Measurements from ENCODE around the gene NEK1. TPM values are rescaled to one million over a fixed set of nuclear protein-coding genes. Genes with fewer than 3 reads are reported as not detected.

Gene NEK1
- polyA plus RNA-seq, 4 donors: 2.7 to 8.1 (median 3.6) TPM

DNA sequence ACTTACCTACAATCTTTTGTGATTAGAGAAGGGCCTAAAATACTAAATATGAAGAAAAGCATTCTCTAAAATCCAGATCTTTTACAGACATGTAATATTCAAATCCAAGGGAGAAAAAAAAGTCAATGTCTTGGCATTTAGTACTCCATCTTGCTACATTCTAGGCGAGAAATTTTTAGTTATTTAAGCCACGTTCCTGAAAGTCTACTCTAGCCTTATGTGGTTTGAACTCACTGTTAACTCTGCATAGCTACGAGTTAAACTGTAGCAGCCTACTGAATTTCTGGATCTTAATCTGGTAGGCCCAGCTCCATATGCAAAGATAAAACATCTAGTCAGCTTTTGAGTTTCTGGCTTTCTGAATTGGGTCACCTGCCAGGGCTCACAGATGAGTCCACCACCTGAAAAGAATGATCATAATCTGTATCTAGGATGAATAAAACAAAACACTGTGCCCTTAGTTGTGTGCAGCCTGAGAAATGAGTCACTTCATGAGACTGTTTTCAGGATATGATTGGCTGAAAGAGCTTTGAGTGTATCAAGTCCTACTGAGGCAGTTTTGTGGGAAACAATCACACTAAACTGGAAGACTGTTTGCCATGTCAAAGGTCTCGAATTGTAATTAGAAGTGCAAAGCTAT is 3.2 kb upstream of the NEK1 start:
- FAIRE-seq: no peak
- 80 to 85% (median 82%) methylated on average over 4 of the region's 4 CpGs for WGBS, 3 donors
- Histone ChIP-seq H3K27me3 (ENCODE audit: control insufficient read depth in 3 of 3, insufficient read depth in 3 of 3, low read length in 3 of 3) (no peaks in the 10 kb centered on the region), H3K4me1 (ENCODE audit: control insufficient read depth in 3 of 3, insufficient read depth in 2 of 3, low read depth in 1 of 3, low read length in 2 of 3) (peaks cover 0 to 11% (median 2%) of the 10 kb centered on the region in 3 donors), H3K36me3 (ENCODE audit: control insufficient read depth in 3 of 3, insufficient read depth in 2 of 3, low read depth in 1 of 3, low read length in 3 of 3) (no peaks in the 10 kb centered on the region), H3K4me3 (ENCODE audit: low read depth in 1 of 3, low read length in 3 of 3) (no peak overlapping the region), H3K9me3 (ENCODE audit: control insufficient read depth in 2 of 2, insufficient read depth in 1 of 2, low read depth in 1 of 2, low read length in 1 of 2) (no peaks in the 10 kb centered on the region), H3K27ac (ENCODE audit: low read depth in 1 of 3, low read length in 2 of 3) (no peak overlapping the region)
- no peak for DNase-seq

DNA sequence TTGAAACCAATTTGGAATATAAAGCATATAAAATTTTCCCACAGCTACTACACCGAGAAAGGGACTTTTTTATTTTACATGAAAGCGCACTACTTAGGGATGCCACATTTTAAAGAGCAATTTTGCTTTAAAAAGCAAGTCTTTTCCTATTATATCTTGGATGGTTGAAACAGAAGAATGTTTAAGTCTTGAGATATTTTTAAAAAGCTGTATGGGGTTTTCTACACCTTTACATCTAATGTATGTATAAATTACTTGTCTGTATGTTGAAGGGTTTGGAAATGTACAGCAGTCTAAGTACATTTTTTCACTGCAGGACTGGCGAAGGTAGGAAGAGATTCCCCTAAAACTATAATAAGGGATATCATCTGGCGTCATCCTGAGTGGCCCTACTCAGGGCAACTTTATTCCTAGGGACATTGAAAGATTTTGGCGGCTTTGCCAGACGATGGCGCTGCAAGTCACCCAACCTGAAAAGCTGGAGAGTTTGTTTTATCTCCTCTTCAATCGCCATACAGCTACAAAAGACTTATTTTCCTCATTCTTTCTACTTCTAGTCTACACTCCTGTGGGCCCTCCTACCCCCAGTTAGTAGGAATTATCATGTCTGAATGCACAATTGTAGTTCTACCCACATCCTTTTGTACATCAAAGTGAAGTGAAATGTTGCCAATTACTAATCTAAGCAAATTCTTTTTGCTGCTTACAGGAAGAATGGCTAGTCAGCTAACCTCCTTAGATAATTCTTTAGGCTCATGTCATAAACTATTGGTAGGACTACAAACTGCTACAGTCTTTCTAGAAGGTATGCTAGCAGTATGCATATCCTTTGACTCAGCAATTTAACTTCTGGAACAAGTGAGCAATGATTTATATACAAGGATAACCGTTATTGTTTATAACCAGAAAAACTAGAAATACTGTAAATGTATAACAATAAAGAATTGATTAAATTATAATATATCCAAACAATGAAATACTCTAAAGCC is 782 bp upstream of the NEK1 start:
- peaks cover 0 to 6% (median 0%) of the 10 kb centered on the region in 3 donors for H3K4me1 ChIP-seq (ENCODE audit: control insufficient read depth in 3 of 3, insufficient read depth in 2 of 3, low read depth in 1 of 3, low read length in 2 of 3)
- H3K36me3 ChIP-seq (ENCODE audit: control insufficient read depth in 3 of 3, insufficient read depth in 2 of 3, low read depth in 1 of 3, low read length in 3 of 3): no peaks in the 10 kb centered on the region
- peak; percentile 82 to 87 for DNase-seq
- WGBS, 3 donors: 2% methylated on average over 9 of the region's 9 CpGs
- peak overlapping the region; percentile 43 to 88 (median 76) for H3K4me3 ChIP-seq (ENCODE audit: low read depth in 1 of 3, low read length in 3 of 3)
- H3K9me3 ChIP-seq (ENCODE audit: control insufficient read depth in 2 of 2, insufficient read depth in 1 of 2, low read depth in 1 of 2, low read length in 1 of 2): no peaks in the 10 kb centered on the region
- no peaks in the 10 kb centered on the region for H3K27me3 ChIP-seq (ENCODE audit: control insufficient read depth in 3 of 3, insufficient read depth in 3 of 3, low read length in 3 of 3)
- H3K27ac ChIP-seq (ENCODE audit: low read depth in 1 of 3, low read length in 2 of 3): peak overlapping the region in 2 of 3 donors; percentile 95 to 98
- no peak for FAIRE-seq

DNA sequence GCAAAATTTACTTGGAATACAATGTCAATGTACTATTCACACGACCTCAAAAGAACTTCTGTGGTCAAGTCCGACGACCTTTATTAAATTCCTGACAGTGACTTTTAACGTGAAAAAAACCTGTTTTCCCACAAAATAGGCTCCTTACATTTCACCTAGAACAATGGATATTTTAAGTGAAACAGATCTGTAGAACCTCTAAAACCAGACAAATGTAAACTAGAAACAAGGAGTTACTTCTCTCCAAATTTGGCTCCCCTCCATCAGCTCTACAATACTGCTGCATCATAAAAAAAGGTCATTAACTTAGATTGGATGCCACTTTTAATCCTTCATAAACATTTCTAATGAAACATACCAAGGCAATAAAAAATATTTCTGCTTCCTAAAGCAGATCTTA is 1.2 kb downstream of the NEK1 start:
- H3K4me3 ChIP-seq (ENCODE audit: low read depth in 1 of 3, low read length in 3 of 3): no peak overlapping the region
- H3K27me3 ChIP-seq (ENCODE audit: control insufficient read depth in 3 of 3, insufficient read depth in 3 of 3, low read length in 3 of 3): no peaks in the 10 kb centered on the region
- no peaks in the 10 kb centered on the region for H3K9me3 ChIP-seq (ENCODE audit: control insufficient read depth in 2 of 2, insufficient read depth in 1 of 2, low read depth in 1 of 2, low read length in 1 of 2)
- no peak for FAIRE-seq
- H3K36me3 ChIP-seq (ENCODE audit: control insufficient read depth in 3 of 3, insufficient read depth in 2 of 3, low read depth in 1 of 3, low read length in 3 of 3): no peaks in the 10 kb centered on the region
- WGBS, 3 donors: 33 to 41% (median 35%) methylated on average over 4 of the region's 4 CpGs
- no peak overlapping the region for H3K27ac ChIP-seq (ENCODE audit: low read depth in 1 of 3, low read length in 2 of 3)
- no peak for DNase-seq
- peaks cover 0 to 4% (median 0%) of the 10 kb centered on the region in 3 donors for H3K4me1 ChIP-seq (ENCODE audit: control insufficient read depth in 3 of 3, insufficient read depth in 2 of 3, low read depth in 1 of 3, low read length in 2 of 3)

DNA sequence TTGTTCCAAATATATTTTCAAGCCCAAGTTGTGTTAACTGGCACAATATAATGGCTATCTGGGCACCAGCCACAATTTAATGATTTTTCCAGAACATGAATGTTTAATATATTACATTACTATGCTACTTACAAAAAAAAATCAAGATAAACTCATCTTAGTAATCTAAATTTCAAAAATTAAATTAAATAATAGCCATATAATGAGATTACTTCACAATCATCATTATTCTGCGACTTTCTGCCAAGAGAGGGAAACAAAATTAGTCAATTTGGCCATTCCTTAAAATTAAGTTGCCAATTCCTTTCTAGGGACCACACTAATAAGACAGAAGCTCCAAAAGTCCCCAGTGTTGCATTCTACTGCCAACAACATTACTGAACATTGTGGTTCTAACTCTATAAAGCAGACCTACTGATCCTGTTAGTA is 7.5 kb downstream of the NEK1 start:
- H3K4me3 ChIP-seq (ENCODE audit: low read depth in 1 of 3, low read length in 3 of 3): no peak overlapping the region
- no peaks in the 10 kb centered on the region for H3K9me3 ChIP-seq (ENCODE audit: control insufficient read depth in 2 of 2, insufficient read depth in 1 of 2, low read depth in 1 of 2, low read length in 1 of 2)
- H3K27me3 ChIP-seq (ENCODE audit: control insufficient read depth in 3 of 3, insufficient read depth in 3 of 3, low read length in 3 of 3): no peaks in the 10 kb centered on the region
- FAIRE-seq: no peak
- H3K4me1 ChIP-seq (ENCODE audit: control insufficient read depth in 3 of 3, insufficient read depth in 2 of 3, low read depth in 1 of 3, low read length in 2 of 3): no peaks in the 10 kb centered on the region
- H3K27ac ChIP-seq (ENCODE audit: low read depth in 1 of 3, low read length in 2 of 3): no peak overlapping the region
- WGBS, 3 donors: 98 to 100% (median 100%) methylated on average over 1 of the region's 1 CpG
- peaks cover 2 to 6% (median 3%) of the 10 kb centered on the region in 3 donors for H3K36me3 ChIP-seq (ENCODE audit: control insufficient read depth in 3 of 3, insufficient read depth in 2 of 3, low read depth in 1 of 3, low read length in 3 of 3)
- DNase-seq: no peak

DNA sequence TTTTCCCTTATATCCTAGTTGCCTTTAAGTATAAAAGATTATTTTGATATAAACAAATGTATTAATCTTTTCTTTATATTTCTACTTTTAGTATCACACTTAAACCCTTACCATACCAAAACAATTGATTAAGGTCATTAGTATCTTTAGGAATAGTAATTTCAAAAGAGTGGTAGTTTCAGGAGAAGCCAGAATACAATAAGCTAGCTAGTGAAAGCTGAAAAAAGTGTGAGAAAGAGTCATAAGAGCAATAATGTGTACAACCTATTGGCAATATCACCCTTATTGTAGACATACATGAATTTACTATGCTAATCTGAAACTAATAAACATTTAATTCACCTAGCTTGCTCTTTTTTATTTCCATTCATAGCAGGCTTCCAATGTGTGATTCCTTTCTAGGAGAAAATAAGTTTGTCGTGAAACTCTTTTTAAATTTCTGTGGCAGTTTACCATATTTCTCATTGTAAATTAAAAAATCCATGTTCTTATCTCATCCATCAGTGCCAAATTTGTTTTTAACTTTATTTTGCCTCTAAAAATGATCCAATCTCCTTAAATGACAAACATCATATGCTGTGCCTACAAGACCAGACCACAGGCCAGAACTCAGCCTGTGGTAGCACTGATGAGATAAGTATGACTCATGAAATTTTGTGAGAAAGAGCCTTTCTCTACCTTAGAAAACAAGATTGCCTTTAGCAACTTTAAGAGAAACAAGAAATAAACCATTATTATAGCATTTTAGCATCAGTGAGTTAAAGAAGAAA is 8.1 kb downstream of the NEK1 start:
- no peak overlapping the region for H3K4me3 ChIP-seq (ENCODE audit: low read depth in 1 of 3, low read length in 3 of 3)
- no peaks in the 10 kb centered on the region for H3K27me3 ChIP-seq (ENCODE audit: control insufficient read depth in 3 of 3, insufficient read depth in 3 of 3, low read length in 3 of 3)
- 43 to 91% (median 60%) methylated on average over 1 of the region's 1 CpG for WGBS, 3 donors
- FAIRE-seq: no peak
- H3K4me1 ChIP-seq (ENCODE audit: control insufficient read depth in 3 of 3, insufficient read depth in 2 of 3, low read depth in 1 of 3, low read length in 2 of 3): no peaks in the 10 kb centered on the region
- no peak overlapping the region for H3K27ac ChIP-seq (ENCODE audit: low read depth in 1 of 3, low read length in 2 of 3)
- peaks cover 2 to 6% (median 3%) of the 10 kb centered on the region in 3 donors for H3K36me3 ChIP-seq (ENCODE audit: control insufficient read depth in 3 of 3, insufficient read depth in 2 of 3, low read depth in 1 of 3, low read length in 3 of 3)
- H3K9me3 ChIP-seq (ENCODE audit: control insufficient read depth in 2 of 2, insufficient read depth in 1 of 2, low read depth in 1 of 2, low read length in 1 of 2): no peaks in the 10 kb centered on the region
- DNase-seq: no peak

DNA sequence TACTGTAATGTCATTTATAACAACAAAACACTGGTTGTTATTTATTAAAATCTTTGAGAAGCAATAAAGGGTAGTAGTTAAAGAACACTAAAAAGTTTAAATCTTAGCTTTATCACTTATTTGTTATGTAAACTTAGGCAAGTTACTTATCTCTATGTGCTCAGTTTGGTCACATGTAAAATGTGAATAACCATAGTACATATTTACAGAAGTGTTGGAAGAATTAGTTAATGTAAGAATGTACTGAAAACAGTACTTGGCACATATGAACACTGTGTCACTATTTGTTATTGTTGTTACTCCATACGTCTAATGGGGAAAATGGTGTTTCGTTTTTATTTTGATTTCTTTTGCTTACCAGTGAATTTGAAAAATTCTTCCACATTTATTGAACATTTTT is 9.1 kb downstream of the NEK1 start:
- no peaks in the 10 kb centered on the region for H3K9me3 ChIP-seq (ENCODE audit: control insufficient read depth in 2 of 2, insufficient read depth in 1 of 2, low read depth in 1 of 2, low read length in 1 of 2)
- FAIRE-seq: peak; percentile 36
- H3K27ac ChIP-seq (ENCODE audit: low read depth in 1 of 3, low read length in 2 of 3): no peak overlapping the region
- no peak overlapping the region for H3K4me3 ChIP-seq (ENCODE audit: low read depth in 1 of 3, low read length in 3 of 3)
- no peak for DNase-seq
- WGBS, 3 donors: 90 to 97% (median 94%) methylated on average over 2 of the region's 2 CpGs
- no peaks in the 10 kb centered on the region for H3K27me3 ChIP-seq (ENCODE audit: control insufficient read depth in 3 of 3, insufficient read depth in 3 of 3, low read length in 3 of 3)
- peaks cover 2 to 6% (median 3%) of the 10 kb centered on the region in 3 donors for H3K36me3 ChIP-seq (ENCODE audit: control insufficient read depth in 3 of 3, insufficient read depth in 2 of 3, low read depth in 1 of 3, low read length in 3 of 3)
- H3K4me1 ChIP-seq (ENCODE audit: control insufficient read depth in 3 of 3, insufficient read depth in 2 of 3, low read depth in 1 of 3, low read length in 2 of 3): no peaks in the 10 kb centered on the region

DNA sequence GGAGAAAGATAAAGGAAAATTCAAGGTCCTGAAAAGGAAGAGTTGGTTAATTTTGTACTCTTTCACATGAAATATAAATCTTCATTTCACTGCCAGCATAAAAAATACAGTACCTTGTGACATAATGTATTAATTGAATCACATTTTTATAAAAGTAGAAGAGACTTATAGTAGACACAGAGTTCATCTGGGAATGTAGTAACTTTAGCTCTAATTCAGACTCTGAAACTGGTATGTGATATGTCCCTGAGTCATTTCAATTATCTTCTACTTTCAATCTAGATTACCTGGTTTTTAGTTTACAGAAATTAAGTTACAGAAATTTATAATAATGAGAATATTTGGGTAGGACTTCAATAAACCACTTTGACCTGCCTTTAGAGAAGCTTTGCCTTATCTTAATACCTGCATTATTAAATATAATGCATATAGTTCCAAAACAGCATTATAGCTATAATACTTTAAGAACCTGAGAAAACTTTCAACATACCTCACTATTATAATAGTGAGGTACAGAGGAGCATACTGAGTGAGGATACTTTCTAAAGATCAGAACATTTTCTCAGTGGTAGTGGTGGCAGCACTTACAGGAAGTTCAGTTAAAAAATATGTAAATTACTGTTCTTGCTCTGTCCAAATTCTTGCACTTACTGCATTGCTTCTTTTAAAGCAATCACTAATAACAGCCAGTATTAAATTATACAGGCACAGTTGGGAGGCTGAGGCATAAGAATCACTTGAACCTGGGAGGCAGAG is 11.2 kb downstream of the NEK1 start:
- DNase-seq: no peak
- Histone ChIP-seq H3K4me1 (ENCODE audit: control insufficient read depth in 3 of 3, insufficient read depth in 2 of 3, low read depth in 1 of 3, low read length in 2 of 3) (no peaks in the 10 kb centered on the region), H3K36me3 (ENCODE audit: control insufficient read depth in 3 of 3, insufficient read depth in 2 of 3, low read depth in 1 of 3, low read length in 3 of 3) (peaks cover 2 to 10% (median 3%) of the 10 kb centered on the region in 3 donors), H3K4me3 (ENCODE audit: low read depth in 1 of 3, low read length in 3 of 3) (no peak overlapping the region), H3K9me3 (ENCODE audit: control insufficient read depth in 2 of 2, insufficient read depth in 1 of 2, low read depth in 1 of 2, low read length in 1 of 2) (no peaks in the 10 kb centered on the region), H3K27me3 (ENCODE audit: control insufficient read depth in 3 of 3, insufficient read depth in 3 of 3, low read length in 3 of 3) (no peaks in the 10 kb centered on the region), H3K27ac (ENCODE audit: low read depth in 1 of 3, low read length in 2 of 3) (no peak overlapping the region)
- peak; percentile 59 for FAIRE-seq
